Spleen (tissue), 7 donors: Measurements from ENCODE around the gene CCNI.

Experiments used
- CTCF ChIP-seq, 11 experiments: fragments of 200-600 bp in 7 of 11; fragments of 450-650 bp in 4 of 11; sonication (generic) in 4 of 11; IDR thresholded peaks in 8 of 11; conservative IDR thresholded peaks in 3 of 11; 1 replicate in 7 of 11; 2 replicates in 4 of 11; pipeline versions ENCODE4 v1.4.0 to v1.8.0; 2016 to 2021; ENCODE audit warnings: antibody characterized with exemption in 11 of 11, inconsistent platforms in 4 of 11, mild to moderate bottlenecking in 1 of 11
- POLR2A ChIP-seq, 3 donors: fragments of 450-650 bp; IDR thresholded peaks; one replicate each; pipeline ENCODE4 v1.5.1; 2017; ENCODE audit warnings: antibody characterized with exemption in 3 of 3, mild to moderate bottlenecking in 1 of 3
- POLR2AphosphoS5 ChIP-seq, 3 donors: sonication (generic); formaldehyde crosslinking; IDR thresholded peaks; one replicate each; pipeline ENCODE4 v1.5.1; 2017; ENCODE audit warnings: antibody characterized with exemption in 3 of 3
- donor health status: DM: no; HTN: no; CAD: no; lungs with moderate emphysema.
- donor health status: DM: no; HTN: no; CAD: no.
- donor health status: DM: no; HTN: no; CAD: no.

GRCh38 chr4:77003400-77003799 lies 72.4 kb downstream of the CCNI start:
- TF ChIP-seq POLR2AphosphoS5 (IDR thresholded peaks at IDR 0.05) (no peak), CTCF (IDR thresholded peaks at IDR 0.05 in 8 of 11, conservative IDR thresholded peaks at IDR 0.05 in 3 of 11) (no peak), POLR2A (IDR thresholded peaks at IDR 0.05) (no peak)
